Pancreas (tissue), 10 donors: Measurements from ENCODE around the gene ELMO2. TPM values are rescaled to one million over a fixed set of nuclear protein-coding genes. Genes with fewer than 3 reads are reported as not detected.

Experiments used
- ATAC-seq, 4 donors: fragments of 200-7000 bp; cut with Tn5 transposase; one replicate each; pipeline versions ENCODE4 v1.8.0 to v1.9.1; 2020; ENCODE audit warnings: mild to moderate bottlenecking in 4 of 4, moderate library complexity in 4 of 4
- DNase-seq, 6 donors: peaks; one replicate each; pipeline ENCODE4 v3.0.0-alpha.2; 2020
- FAIRE-seq: peaks from 2 replicates; lab custom pipeline; 2012; peaks lifted over from hg19 to GRCh38; lab: Jason Lieb, UNC
- H3K27ac ChIP-seq, 4 donors: fragments of 200-600 bp; sonication (generic); 1 replicate in 3 of 4; 2 replicates in 1 of 4; pipeline versions ENCODE4 v1.5.0 to v1.8.0; 2020
- H3K27me3 ChIP-seq, 4 donors: fragments of 200-600 bp; one replicate each; pipeline ENCODE4 v1.8.0; 2021
- H3K36me3 ChIP-seq, 3 donors: fragments of 200-600 bp; sonication (generic) in 1 of 3; one replicate each; pipeline versions ENCODE4 v1.5.0 to v1.8.0; 2020 to 2021
- H3K4me1 ChIP-seq, 3 donors: fragments of 200-600 bp; one replicate each; pipeline ENCODE4 v1.8.0; 2021
- H3K4me3 ChIP-seq, 4 donors: fragments of 200-600 bp; sonication (generic) in 2 of 4; one replicate each; pipeline versions ENCODE4 v1.5.0 to v1.8.0; 2020 to 2021
- H3K9me3 ChIP-seq, 4 donors: fragments of 200-600 bp; one replicate each; pipeline ENCODE4 v1.8.0; 2021
- CTCF ChIP-seq, 4 donors: fragments of 200-600 bp; sonication (generic) in 3 of 4; IDR thresholded peaks; one replicate each; pipeline versions ENCODE4 v1.5.0 to v1.8.0; 2021; ENCODE audit warnings: antibody characterized with exemption in 4 of 4
- WGBS, 2 donors: extraction: QIAGEN DNeasy Blood & Tissue Kit; methylation state at CpG; one replicate each; pipeline ENCODE4 v1.1.7; 2013; 5-methylcytosine and 5-hydroxymethylcytosine counted together
- intact Hi-C, 3 donors: fragments of 100-400 bp; cut with DNase I; formaldehyde crosslinking; loops; one replicate each; pipeline versions ENCODE4 v1.11.1 to v1.14.2; 2022
- polyA plus RNA-seq, 2 donors: library from polyadenylated mRNA; stranded (reverse); fragments of 200-250 nt; gene quantifications; one replicate each; pipeline ENCODE4 v1.2.3, GENCODE V29; 2013
- total RNA-seq, 6 donors: library from RNA; stranded (reverse); fragmentation: NEBNext Ultra II Directional in 4 of 6; extraction: Animal tissue kit (Norgen Biotek cat#: 25700) in 4 of 6; gene quantifications; one replicate each; pipeline versions ENCODE4 v1.2.1 to v1.2.4, GENCODE V29; 2021 to 2023
- donor health status: healthy with polysubstance abuse.
- donor health status: DM: no; HTN: no; CAD: no; lungs with moderate emphysema.
- donor health status: DM: no; HTN: no; CAD: no.
- donor health status: control.
- donor health status: control.
- donor health status: Bipolar disorder and iron deficiency.
- donor health status: DM: yes; HTN: yes; CAD: no.
- donor health status: DM: no; HTN: no; CAD: no.
- donor health status: DM: no; HTN: no; CAD: no.
- donor health status: DM: yes; HTN: yes; CAD: no.

The ELMO2 gene
- total and polyA plus RNA-seq, 8 donors = 16.7 to 32.6 (median 27.7) TPM

- DNase-seq (no peak), FAIRE-seq (no peak)
- intact Hi-C loops = loop anchor here in 2 of 3 donors (5.0 to 10.0 kb wide), 4 partner anchors 37 to 327 kb away; partner anchors contain the start of gene CDH22 (in 1 of the 2)
Observed at GRCh38 chr20:46344488-46345162, 61.8 kb downstream of the ELMO2 start.

GRCh38 chr20:46343975-46344357, 62.4 kb downstream of the ELMO2 start:
- intact Hi-C loops = loop anchor here in 2 of 3 donors (5.0 to 10.0 kb wide), 2 partner anchors 209 to 327 kb away; no protein-coding TSS in a partner anchor
- Histone ChIP-seq H3K4me3 (no peak overlapping the region), H3K27ac (no peak overlapping the region), H3K36me3 (no peaks in the 10 kb centered on the region), H3K27me3 (no peaks in the 10 kb centered on the region), H3K9me3 (no peaks in the 10 kb centered on the region), H3K4me1 (peaks cover 0 to 5% (median 0%) of the 10 kb centered on the region in 3 donors)
- FAIRE-seq (no peak), ATAC-seq (no peak), DNase-seq (no peak)
- TF ChIP-seq CTCF (IDR thresholded peaks at IDR 0.05) = no peak
- 53 to 57% methylated on average over 2 of the region's 2 CpGs for WGBS, 2 donors

More at GRCh38 chr20:46344488-46345162, 61.8 kb downstream of the ELMO2 start:
- Histone ChIP-seq H3K27ac (no peak overlapping the region), H3K36me3 (no peaks in the 10 kb centered on the region), H3K9me3 (no peaks in the 10 kb centered on the region), H3K4me1 (peaks cover 0 to 5% (median 0%) of the 10 kb centered on the region in 3 donors), H3K27me3 (no peaks in the 10 kb centered on the region), H3K4me3 (no peak overlapping the region)
- 58 to 63% methylated on average over 8 of the region's 8 CpGs for WGBS, 2 donors
- no peak for TF ChIP-seq CTCF (IDR thresholded peaks at IDR 0.05)
- no peak for ATAC-seq

GRCh38 chr20:46343348-46343974, 63.0 kb downstream of the ELMO2 start:
- Histone ChIP-seq H3K4me1 (peaks cover 0 to 5% (median 0%) of the 10 kb centered on the region in 3 donors), H3K4me3 (no peak overlapping the region), H3K9me3 (no peaks in the 10 kb centered on the region), H3K27me3 (no peaks in the 10 kb centered on the region), H3K27ac (no peak overlapping the region), H3K36me3 (no peaks in the 10 kb centered on the region)
- no peak for TF ChIP-seq CTCF (IDR thresholded peaks at IDR 0.05)
- intact Hi-C loops = loop anchor here in 2 of 3 donors (5.0 to 10.0 kb wide), 2 partner anchors 209 to 326 kb away; no protein-coding TSS in a partner anchor
- DNase-seq = no peak
- no peak for FAIRE-seq
- WGBS, 2 donors = 8 to 10% methylated on average over 17 of the region's 17 CpGs
- ATAC-seq = peak in 3 of 4 donors; percentile 18 to 39 (median 38)

- Histone ChIP-seq H3K27ac (no peak overlapping the region), H3K9me3 (no peaks in the 10 kb centered on the region), H3K4me1 (peaks cover 0 to 5% (median 0%) of the 10 kb centered on the region in 3 donors), H3K27me3 (no peaks in the 10 kb centered on the region), H3K36me3 (no peaks in the 10 kb centered on the region), H3K4me3 (no peak overlapping the region)
- DNase-seq = no peak
- WGBS, 2 donors = 31 to 40% methylated on average over 17 of the region's 17 CpGs
- intact Hi-C loops = loop anchor here in 2 of 3 donors (5.0 to 10.0 kb wide), 2 partner anchors 208 to 325 kb away; no protein-coding TSS in a partner anchor
- FAIRE-seq = no peak
- no peak for TF ChIP-seq CTCF (IDR thresholded peaks at IDR 0.05)
- ATAC-seq = no peak
Observed at GRCh38 chr20:46342451-46343347, 63.7 kb downstream of the ELMO2 start.
